NCI-H146 (cell line): ENCODE measurements around the gene GOLGA6D.
A peak's percentile ranks its signal among the peaks of the same experiment; 100 is the strongest.
"Not testable (repeated sequence)": the region's sequence is repeated elsewhere in the genome, so short reads cannot be mapped to it uniquely, and the experiment has no call there.

Experiments used
- DNase-seq: peaks from one replicate; lab custom pipeline; 2025; lab: John Stamatoyannopoulos, UW

GOLGA6D gene

DNA sequence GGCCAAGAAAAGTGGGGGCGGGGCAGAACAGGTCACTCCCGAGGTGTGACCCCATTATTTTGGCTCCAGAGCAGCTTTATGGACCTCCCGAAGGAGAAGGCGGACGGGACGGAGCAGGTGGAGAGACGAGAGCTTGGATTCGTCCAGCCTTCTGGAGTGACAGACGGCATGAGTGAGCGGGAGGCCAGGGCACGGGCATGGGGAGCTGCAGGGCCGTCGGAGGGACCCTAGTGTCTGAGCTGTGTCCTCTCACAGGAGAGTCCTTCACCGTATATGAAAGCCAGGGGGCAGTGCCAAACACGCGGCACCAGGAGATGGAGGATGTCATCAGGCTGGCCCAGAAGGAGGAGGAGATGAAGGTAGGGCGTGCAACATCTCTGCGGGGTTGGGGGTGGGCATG, 11.0 kb downstream of the GOLGA6D start:
- not testable (repeated sequence) for DNase-seq

DNA sequence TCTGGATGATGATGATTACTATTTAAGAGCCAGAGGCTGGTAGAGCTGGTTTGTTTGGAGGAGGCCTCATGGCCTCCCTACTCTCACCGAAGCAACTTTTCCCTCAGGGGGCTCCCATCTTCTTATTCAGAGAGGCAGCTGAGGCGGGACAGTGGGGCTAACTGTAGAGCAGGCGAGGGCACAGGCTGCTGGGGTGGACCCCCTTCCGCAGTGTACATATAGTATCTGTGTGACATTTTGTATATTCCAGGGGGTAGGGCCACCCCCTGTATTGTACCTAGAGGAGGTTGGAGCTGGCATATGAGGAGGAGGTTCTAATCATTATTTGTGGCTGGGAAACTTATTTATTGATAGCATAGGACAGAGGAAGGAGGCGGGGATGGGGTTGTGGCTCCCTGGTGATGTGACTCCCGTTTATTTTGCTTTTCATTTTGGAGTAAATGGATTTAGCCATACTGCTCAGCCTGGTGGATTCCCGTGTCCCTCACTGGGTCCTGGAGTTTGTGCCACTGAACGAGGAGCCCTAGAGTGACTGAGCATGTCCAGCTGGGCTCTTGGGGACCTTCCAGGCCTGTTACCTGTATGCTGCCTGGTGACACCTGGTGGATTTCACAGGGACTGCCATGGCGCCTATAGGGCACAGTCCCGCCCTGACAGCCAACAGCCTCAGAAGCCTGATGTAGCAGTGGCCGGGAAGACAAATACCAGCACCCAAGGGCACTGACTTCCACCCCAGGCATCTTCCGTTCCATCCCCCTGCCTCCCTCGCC, 16.1 kb downstream of the GOLGA6D start:
- not testable (repeated sequence) for DNase-seq

GRCh38 chr15:75299311-75299688, 16.7 kb downstream of the GOLGA6D start:
- not testable (repeated sequence) for DNase-seq

- DNase-seq: not testable (repeated sequence)
These were observed 17.4 kb downstream of the GOLGA6D start for GRCh38 chr15:75300026-75300425.

DNA sequence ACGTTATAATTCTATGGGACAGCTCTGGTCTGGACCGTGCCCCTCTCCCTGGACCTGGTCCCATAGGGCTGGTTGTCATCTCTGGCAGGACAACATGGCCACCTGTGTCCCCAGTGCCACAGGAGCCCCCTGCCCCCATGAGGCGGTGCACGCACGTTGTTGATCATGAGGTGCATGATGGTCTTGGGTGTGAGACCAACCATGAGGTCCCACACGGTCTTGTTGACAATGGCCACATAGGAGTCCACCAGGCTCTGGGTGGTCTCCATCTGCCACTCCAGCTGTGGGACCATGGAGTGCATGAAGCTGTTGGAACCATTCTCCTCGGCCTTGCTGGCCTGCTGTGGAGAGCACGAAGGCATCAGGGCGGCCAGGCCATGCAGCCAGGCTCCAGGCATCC, 19.7 kb downstream of the GOLGA6D start:
- DNase-seq: no peak

GRCh38 chr15:75302753-75303152, 20.1 kb downstream of the GOLGA6D start:
- not testable (repeated sequence) for DNase-seq

DNA sequence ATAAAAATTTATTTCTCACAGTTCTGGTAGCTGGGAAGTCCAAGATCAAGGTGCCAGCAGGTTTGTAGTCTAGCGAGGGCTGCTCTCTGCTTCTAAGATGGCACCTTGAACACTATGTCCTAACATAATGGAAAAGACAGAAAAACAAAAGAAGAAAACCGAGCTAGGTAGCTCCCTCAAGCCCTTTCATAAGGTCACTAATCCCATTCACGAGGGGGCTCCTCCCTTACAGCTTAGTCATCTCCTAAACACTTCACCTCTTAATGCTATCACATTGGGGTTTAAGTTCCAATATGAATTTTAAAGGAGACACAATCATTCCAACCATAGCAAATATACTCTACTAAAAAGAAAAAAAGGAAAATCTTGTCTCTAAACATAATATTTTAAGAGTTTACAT, 23.6 kb downstream of the GOLGA6D start:
- DNase-seq: no peak

GRCh38 chr15:75307778-75308390, 25.2 kb downstream of the GOLGA6D start:
- DNase-seq: peak; percentile 52

- no peak for DNase-seq
These were observed 27.1 kb downstream of the GOLGA6D start for GRCh38 chr15:75309711-75310110.

GRCh38 chr15:75312548-75312947, 29.9 kb downstream of the GOLGA6D start:
- not testable (repeated sequence) for DNase-seq

DNA sequence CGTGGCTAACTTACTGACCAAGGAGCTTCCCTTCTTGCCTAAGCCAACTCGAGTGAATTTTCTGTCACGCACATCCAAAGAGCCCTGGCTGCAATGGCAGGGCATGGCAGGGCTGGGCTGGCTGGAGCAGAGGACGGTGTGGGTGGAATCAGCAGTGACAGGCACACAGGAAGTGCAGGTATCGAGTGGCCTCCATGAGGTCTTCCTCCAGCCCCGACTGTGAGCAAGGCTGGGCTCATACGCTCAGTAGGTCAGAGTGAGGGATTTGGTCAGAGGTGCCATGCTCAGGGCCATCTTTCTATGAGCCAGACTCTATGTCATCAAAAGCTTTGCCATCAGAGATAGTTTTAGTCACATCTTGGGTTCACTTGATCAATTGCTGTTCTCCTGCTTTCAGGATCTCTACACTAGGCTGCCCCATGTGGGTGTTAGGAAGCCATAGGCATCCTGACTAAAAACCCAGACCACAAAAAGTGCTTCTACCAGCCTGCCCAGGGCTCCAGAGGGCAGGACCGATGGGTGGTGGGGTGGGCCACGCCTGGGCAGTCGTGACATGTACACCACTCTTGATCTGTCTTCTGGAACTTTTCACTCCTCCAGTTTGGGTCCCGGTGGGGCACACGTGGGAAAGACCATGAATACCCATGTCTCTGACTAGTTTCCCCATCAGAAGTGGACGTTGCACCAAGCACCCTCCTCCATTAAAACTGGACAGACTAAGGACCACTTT, 30.6 kb downstream of the GOLGA6D start:
- DNase-seq: no peak

DNA sequence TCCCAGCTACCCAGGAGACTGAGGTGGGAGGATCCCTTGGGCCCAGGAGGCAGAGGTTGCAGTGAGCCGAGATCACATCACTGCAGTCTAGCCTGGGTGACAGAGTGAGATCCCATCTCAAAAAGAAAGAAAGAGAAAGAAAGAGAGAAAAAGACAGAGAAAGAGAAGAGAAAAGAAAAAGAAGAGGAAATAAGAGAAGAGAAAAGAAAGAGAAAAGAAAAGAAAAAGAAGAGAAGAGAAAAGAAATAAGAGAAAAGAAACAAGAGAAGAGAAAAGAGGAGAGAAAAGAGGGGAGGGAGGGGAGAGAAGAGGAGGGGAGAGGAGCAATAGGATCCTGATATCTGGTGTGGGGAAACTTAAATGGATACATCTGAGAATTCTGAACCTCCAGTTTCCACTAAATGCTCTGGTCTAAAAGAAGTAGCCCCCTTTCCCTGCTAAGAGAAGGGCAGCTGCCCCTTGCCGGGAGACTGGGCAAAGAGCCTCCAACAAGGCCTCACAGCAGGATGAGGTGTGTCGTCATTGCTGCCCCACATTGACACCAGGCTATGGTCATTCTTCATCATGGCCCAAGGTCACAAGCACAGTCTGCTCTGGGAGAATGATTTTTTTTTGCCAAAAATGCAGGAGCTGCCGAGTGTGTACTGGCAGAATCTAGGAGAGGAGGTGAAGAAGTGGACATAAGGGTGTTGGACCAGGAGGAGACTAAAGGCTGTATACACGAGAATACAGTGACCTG, 32.1 kb downstream of the GOLGA6D start:
- DNase-seq: no peak

- not testable (repeated sequence) for DNase-seq
These were observed 36.7 kb downstream of the GOLGA6D start for GRCh38 chr15:75319231-75319897.

DNA sequence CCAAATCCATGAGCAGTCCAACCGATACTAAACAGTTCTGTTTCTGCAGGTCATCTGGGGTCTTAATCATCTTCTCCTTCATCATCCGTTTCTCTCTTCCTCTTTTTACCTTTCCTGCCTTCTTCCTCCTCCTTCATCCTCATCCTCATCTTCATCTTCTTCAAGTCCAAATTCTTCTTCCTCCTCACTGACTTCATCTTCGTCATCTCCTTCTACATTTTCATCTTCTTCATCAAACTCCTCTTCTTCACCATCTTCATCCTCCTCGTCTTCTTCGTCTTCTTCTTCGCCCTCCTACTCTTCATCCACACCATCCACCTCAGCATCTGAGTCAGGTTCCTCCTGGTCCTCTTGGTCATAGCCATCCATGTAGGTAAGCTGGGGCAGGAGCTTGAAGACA, 39.1 kb downstream of the GOLGA6D start:
- DNase-seq: no peak

GRCh38 chr15:75325922-75326321, 43.3 kb downstream of the GOLGA6D start:
- no peak for DNase-seq

DNA sequence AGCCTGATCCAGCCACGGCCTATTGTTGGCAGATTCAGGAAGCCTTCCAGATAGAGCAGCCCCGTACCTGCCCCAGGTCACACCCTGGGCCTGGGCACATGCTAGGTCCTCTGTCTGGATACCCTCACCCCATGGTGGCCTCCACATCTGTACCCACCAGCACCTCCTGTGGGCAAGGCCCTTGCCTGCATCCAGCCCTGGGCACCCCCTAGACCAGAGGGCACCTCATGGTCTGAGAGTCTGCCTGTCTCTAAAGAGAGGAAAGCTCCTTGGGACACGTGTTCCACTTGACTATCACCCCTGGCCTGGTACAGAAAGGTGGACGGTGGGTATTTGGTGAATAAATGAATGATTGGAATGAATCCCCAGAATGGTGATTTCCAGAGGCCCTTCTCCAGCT, 44.4 kb downstream of the GOLGA6D start:
- no peak for DNase-seq

GRCh38 chr15:75327491-75327890, 44.9 kb downstream of the GOLGA6D start:
- no peak for DNase-seq

GRCh38 chr15:75328493-75329314, 46.1 kb downstream of the GOLGA6D start:
- DNase-seq: no peak

- no peak for DNase-seq
These were observed 46.9 kb downstream of the GOLGA6D start for GRCh38 chr15:75329571-75329970.

GRCh38 chr15:75332093-75332492, 49.5 kb downstream of the GOLGA6D start:
- DNase-seq: not testable (repeated sequence)
